ENCODE measurements around the gene CAPG. TPM values are rescaled to one million over a fixed set of nuclear protein-coding genes. Genes with fewer than 3 reads are reported as not detected.

The CAPG gene
- total and polyA plus RNA-seq, 9 of the 15 experiments (the other 6 are each of a cell fraction or from before 2014, with no cell fraction given): 10.6 to 90.4 (median 56.0) TPM

- ChIA-PET POLR2A (interaction anchor here (0.7 to 63.9 kb wide), 6 partner anchors 12 to 129 kb away, joined by 3 to 1576 read pairs (median 4); partner anchors contain the start of gene MAT2A), CTCF (ENCODE audit: low intra/inter-chr PET ratio) (no interaction called here)
- Histone ChIP-seq H3K36me3 (ENCODE audit: control insufficient read depth, insufficient read depth, low read length) (no peaks in the 10 kb centered on the region), H3K27ac (ENCODE audit: extremely low read depth, low read depth, low read length) (no peak overlapping the region), H3K4me2 (ENCODE audit: insufficient read depth, low read length) (no peak overlapping the region), H3K27me3 (ENCODE audit: control insufficient read depth in 2 of 2, insufficient read depth in 2 of 2, low read length in 2 of 2) (no peaks in the 10 kb centered on the region), H3K9me1 (ENCODE audit: control insufficient read depth, insufficient read depth, low read length) (peaks cover 3% of the 10 kb centered on the region), H3K4me1 (replicated peaks in 1 of 2; ENCODE audit: control insufficient read depth in 2 of 2, insufficient read depth in 2 of 2, low read length in 2 of 2) (peaks cover 56 to 68% of the 10 kb centered on the region in 2 experiments), H2AFZ (ENCODE audit: low read depth, low read length) (no peak overlapping the region), H3K4me3 (no peak overlapping the region), H3K79me2 (ENCODE audit: control insufficient read depth, insufficient read depth, low read length) (peaks cover 12% of the 10 kb centered on the region; the same call in 2 of the 3 replicates), H3K9me3 (replicated peaks; ENCODE audit: control insufficient read depth, insufficient read depth, low read depth, low read length) (no peaks in the 10 kb centered on the region), H4K20me1 (replicated peaks; ENCODE audit: control insufficient read depth, insufficient read depth, low read length) (no peaks in the 10 kb centered on the region), H3K9ac (ENCODE audit: insufficient read depth in 1 of 2, low read depth in 2 of 2, low read length in 2 of 2) (0 out of 4 replicates have a peak overlapping the region, but pooled peaks of 1 of the 2 experiments have one; percentile 50)
- intact Hi-C loops (cut with micrococcal nuclease): loop anchor here (5.0 to 10.0 kb wide), 3 partner anchors 89 to 689 kb away; partner anchors contain the start of genes POLR1A, PTCD3 and TGOLN2
- WGBS (ENCODE audit: insufficient coverage, low coverage, missing lambda C conversion rate): 58% methylated on average over 12 of the region's 12 CpGs
- peak; percentile 69 for TF ChIP-seq NFIC (IDR thresholded peaks at IDR 0.05)
- TF ChIP-seq ZNF551 (CRISPR knock-in tag; IDR thresholded peaks at IDR 0.05): no peak
- no peak for TF ChIP-seq ZSCAN32 (CRISPR knock-in tag; IDR thresholded peaks at IDR 0.05)
- no peak for TF ChIP-seq CREB3L1 (IDR thresholded peaks at IDR 0.05; ENCODE audit: borderline replicate concordance, low read depth)
- TF ChIP-seq CREB5 (CRISPR knock-in tag; IDR thresholded peaks at IDR 0.05): no peak
- no peak for TF ChIP-seq BACH1 (tag; IDR thresholded peaks at IDR 0.05)
- no peak for DNase-seq (ENCODE audit: extremely low read depth in 1 of 4, low spot score in 3 of 4)
- no peak for FAIRE-seq
- ATAC-seq: no peak
- no TSS peak for BruUV-seq (replicated peaks)
- in situ Hi-C loops (cut with MboI): loop anchor here (5.0 kb wide), 1 partner anchor 141 kb away; no protein-coding TSS in a partner anchor
Measured at GRCh38 chr2:85415980-85416650, 5.9 kb upstream of the CAPG start.
